ENCODE results near the gene RASGRP3.

Gene RASGRP3, protein sequence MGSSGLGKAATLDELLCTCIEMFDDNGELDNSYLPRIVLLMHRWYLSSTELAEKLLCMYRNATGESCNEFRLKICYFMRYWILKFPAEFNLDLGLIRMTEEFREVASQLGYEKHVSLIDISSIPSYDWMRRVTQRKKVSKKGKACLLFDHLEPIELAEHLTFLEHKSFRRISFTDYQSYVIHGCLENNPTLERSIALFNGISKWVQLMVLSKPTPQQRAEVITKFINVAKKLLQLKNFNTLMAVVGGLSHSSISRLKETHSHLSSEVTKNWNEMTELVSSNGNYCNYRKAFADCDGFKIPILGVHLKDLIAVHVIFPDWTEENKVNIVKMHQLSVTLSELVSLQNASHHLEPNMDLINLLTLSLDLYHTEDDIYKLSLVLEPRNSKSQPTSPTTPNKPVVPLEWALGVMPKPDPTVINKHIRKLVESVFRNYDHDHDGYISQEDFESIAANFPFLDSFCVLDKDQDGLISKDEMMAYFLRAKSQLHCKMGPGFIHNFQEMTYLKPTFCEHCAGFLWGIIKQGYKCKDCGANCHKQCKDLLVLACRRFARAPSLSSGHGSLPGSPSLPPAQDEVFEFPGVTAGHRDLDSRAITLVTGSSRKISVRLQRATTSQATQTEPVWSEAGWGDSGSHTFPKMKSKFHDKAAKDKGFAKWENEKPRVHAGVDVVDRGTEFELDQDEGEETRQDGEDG

DNA sequence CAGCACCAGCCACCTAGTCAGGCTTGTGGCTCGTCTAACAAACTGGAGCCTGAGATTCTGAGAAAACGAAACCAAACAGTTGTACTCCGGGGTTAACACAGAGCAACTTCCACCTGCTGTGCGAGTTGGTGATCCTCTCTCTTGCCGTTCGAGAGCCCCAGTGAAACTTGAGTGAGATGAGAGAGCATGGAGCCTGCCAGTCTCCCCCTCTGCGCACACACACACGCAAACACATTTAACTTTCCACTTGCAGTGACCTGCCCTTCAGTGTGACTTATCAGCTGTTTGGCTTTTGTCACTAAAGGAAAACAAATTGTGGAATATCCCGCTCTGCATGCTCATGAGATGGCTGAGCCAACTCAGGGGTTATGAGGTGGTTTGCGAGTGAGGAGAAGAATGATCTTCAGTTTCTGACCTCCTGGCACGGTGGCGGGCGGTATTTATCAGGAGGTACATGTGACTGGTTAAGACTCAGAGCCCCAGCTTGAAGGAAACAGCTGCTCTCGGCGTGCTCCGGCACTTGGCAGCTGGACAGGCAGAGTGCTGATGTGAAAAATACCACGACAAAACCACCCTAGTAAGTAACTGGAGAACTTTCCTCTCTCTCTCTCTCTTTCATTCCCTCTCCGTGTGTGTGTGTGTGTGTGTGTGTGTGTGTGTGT, at the start of gene RASGRP3:
Gene RASGRP3, plus strand, starts transcription at position 519 of the 662 bp plus-strand sequence. CDS start 38,488 bp downstream, outside the sequence.
- Histone ChIP-seq H3K9ac (ENCODE audit: low read depth, low read length) (no peak within 1 kb of the TSS), H3K4me1 (ENCODE audit: control insufficient read depth, insufficient read depth, low read length) (no peaks in the 10 kb centered on the region)

DNA sequence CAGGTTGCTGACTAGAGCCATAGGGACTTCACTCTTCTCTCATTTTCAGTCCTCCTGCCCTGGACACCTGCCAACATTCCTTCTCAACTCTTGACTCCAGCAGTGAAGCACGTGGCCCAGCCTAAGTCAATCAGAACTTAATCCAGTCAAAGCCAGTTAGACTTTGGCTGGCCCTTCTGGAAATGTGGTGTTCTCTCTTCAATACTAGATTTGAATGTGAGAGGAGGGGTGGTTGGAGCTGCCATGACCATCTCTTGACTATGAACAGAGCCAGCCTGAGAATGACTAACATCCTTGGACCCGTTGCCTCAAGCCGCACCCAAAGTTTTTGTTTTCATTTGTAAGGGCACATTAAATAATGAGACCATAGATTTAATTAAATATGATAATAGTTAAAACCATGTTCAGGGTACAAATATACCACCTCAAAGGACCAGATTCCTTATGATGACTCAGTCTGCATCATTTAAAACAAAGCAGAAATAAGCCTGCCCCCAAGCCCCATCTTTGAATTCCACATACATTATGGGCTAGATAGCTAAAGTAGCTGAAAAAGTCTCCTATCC, 49.7 kb upstream of the RASGRP3 start:
- H3K4me1 ChIP-seq (ENCODE audit: control insufficient read depth, insufficient read depth, low read length): no peaks in the 10 kb centered on the region
- H3K9ac ChIP-seq (ENCODE audit: low read depth, low read length): no peak overlapping the region
- H3K4me3 ChIP-seq (ENCODE audit: low read depth, low read length): no peak overlapping the region
- H3K27me3 ChIP-seq (ENCODE audit: control insufficient read depth, insufficient read depth, low read length): no peaks in the 10 kb centered on the region
- no peaks in the 10 kb centered on the region for H3K9me3 ChIP-seq (ENCODE audit: control insufficient read depth, insufficient read depth, low read length)
- no peaks in the 10 kb centered on the region for H3K36me3 ChIP-seq (ENCODE audit: control insufficient read depth, insufficient read depth, low read length)

More for the DNA sequence above, at the start of gene RASGRP3:
- H3K36me3 ChIP-seq (ENCODE audit: control insufficient read depth, insufficient read depth, low read length): no peaks in the 10 kb centered on the region
- H3K27me3 ChIP-seq (ENCODE audit: control insufficient read depth, insufficient read depth, low read length): peaks cover 17% of the 10 kb centered on the region
- peak within 1 kb of the TSS; percentile 70 for H3K4me3 ChIP-seq (ENCODE audit: low read depth, low read length)
- H3K9me3 ChIP-seq (ENCODE audit: control insufficient read depth, insufficient read depth, low read length): no peaks in the 10 kb centered on the region

DNA sequence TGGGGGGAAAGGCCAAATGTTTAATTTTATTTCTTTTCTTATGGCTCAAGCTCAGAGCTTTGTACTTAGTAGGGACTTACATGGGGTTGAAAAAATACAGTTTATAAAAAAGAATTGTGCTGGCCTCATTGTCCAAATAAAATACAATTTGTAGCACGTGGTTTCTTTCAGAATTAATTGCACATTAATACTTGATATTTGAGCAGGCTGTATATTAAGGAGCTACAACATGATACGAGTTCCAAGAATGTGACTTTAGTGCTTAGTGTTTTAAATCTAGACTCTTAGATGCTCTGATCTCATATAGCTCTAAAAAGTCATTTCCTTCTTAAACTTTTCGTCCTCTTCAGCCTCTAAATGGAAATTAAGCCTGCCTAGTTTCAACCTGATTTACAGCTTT, 46.4 kb upstream of the RASGRP3 start:
- H3K27me3 ChIP-seq (ENCODE audit: control insufficient read depth, insufficient read depth, low read length): no peaks in the 10 kb centered on the region
- H3K9ac ChIP-seq (ENCODE audit: low read depth, low read length): no peak overlapping the region
- no peak overlapping the region for H3K4me3 ChIP-seq (ENCODE audit: low read depth, low read length)
- no peaks in the 10 kb centered on the region for H3K36me3 ChIP-seq (ENCODE audit: control insufficient read depth, insufficient read depth, low read length)
- H3K4me1 ChIP-seq (ENCODE audit: control insufficient read depth, insufficient read depth, low read length): no peaks in the 10 kb centered on the region
- H3K9me3 ChIP-seq (ENCODE audit: control insufficient read depth, insufficient read depth, low read length): no peaks in the 10 kb centered on the region

DNA sequence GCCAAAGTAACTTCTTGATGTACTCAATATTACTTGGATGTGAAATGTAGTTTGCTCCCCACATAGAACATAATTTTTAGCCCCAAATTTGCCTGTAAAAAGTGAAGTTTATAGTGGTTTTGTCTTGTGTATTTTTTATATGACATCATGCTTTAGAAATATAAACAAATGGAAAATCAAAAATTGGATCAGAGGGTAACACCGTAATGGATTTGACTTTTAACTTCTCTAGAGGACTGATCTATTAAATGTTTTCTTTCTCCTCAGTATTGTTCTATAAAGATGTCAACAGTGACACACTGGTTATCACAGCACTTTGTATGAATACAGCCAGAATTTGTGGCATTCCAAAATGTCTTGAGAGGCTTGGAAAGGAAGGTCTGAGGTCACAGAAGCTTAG, 45.6 kb upstream of the RASGRP3 start:
- H3K4me3 ChIP-seq (ENCODE audit: low read depth, low read length): no peak overlapping the region
- no peaks in the 10 kb centered on the region for H3K36me3 ChIP-seq (ENCODE audit: control insufficient read depth, insufficient read depth, low read length)
- no peaks in the 10 kb centered on the region for H3K27me3 ChIP-seq (ENCODE audit: control insufficient read depth, insufficient read depth, low read length)
- H3K4me1 ChIP-seq (ENCODE audit: control insufficient read depth, insufficient read depth, low read length): no peaks in the 10 kb centered on the region
- no peaks in the 10 kb centered on the region for H3K9me3 ChIP-seq (ENCODE audit: control insufficient read depth, insufficient read depth, low read length)
- no peak overlapping the region for H3K9ac ChIP-seq (ENCODE audit: low read depth, low read length)

DNA sequence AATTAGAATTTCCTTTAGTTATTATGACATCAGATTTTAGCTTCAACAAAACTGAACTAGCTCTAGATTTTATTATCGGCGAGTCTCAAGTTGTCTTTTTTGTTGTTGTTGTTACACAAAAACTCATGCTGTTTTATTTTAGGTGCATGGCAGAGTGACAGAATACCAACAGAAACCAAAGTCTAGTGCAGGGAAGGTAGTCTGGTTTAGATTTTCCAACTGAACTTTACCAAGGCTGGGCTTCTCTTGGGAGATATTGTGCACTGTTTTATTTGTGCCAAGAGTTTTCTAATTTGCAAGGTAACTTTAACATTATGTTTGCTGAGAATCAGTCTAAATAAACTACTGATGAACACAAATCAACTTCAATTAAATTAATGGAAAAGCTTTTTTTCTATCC, 43.6 kb upstream of the RASGRP3 start:
- H3K27me3 ChIP-seq (ENCODE audit: control insufficient read depth, insufficient read depth, low read length): no peaks in the 10 kb centered on the region
- no peaks in the 10 kb centered on the region for H3K9me3 ChIP-seq (ENCODE audit: control insufficient read depth, insufficient read depth, low read length)
- no peaks in the 10 kb centered on the region for H3K36me3 ChIP-seq (ENCODE audit: control insufficient read depth, insufficient read depth, low read length)
- H3K4me3 ChIP-seq (ENCODE audit: low read depth, low read length): no peak overlapping the region
- H3K4me1 ChIP-seq (ENCODE audit: control insufficient read depth, insufficient read depth, low read length): no peaks in the 10 kb centered on the region
- no peak overlapping the region for H3K9ac ChIP-seq (ENCODE audit: low read depth, low read length)

DNA sequence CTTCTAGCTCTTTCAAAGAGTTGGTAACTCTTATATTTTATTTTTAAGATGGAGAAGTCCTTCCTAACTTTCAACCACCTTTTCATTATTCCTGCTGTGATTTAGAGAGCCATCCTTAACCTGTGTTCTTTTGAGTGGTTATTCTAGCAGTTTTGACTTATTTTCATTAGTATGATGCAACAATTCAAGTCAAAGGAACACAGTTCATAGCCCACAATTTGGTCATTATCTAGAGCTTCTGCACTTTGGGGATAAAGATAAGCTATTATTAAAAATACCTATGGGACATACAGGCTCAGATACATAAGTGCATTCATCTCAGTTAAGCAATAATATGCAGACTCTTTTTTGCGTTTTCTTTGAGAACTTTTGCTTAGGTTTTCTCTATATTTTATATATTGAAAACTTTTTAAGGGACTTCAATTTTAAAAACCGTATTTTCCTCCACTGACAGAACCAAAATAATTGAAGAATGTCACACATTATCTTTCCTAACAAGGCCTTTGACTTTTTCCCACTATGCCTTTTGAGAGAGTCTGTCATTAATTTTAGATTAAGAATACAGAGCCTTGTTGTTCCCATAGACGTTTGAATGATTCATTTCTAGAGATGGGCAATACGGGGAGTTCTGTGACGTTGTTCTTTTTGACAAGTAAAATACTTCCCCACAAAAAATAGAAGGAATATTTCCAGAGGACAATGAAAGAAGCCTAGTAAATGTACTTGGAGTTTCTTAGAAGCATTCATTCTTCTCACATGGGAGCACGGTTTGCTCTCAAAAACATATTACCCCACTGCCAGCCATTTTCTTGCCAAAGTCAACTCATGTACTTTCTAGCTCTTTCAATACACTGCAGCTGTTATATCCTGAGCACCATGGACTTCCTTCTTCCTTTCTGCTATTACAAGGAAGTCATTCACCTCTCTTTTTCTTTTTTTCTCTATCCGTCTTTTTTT, 42.9 kb upstream of the RASGRP3 start:
- Histone ChIP-seq H3K9ac (ENCODE audit: low read depth, low read length) (no peak overlapping the region), H3K27me3 (ENCODE audit: control insufficient read depth, insufficient read depth, low read length) (no peaks in the 10 kb centered on the region), H3K4me1 (ENCODE audit: control insufficient read depth, insufficient read depth, low read length) (no peaks in the 10 kb centered on the region), H3K36me3 (ENCODE audit: control insufficient read depth, insufficient read depth, low read length) (no peaks in the 10 kb centered on the region), H3K4me3 (ENCODE audit: low read depth, low read length) (no peak overlapping the region), H3K9me3 (ENCODE audit: control insufficient read depth, insufficient read depth, low read length) (no peaks in the 10 kb centered on the region)

DNA sequence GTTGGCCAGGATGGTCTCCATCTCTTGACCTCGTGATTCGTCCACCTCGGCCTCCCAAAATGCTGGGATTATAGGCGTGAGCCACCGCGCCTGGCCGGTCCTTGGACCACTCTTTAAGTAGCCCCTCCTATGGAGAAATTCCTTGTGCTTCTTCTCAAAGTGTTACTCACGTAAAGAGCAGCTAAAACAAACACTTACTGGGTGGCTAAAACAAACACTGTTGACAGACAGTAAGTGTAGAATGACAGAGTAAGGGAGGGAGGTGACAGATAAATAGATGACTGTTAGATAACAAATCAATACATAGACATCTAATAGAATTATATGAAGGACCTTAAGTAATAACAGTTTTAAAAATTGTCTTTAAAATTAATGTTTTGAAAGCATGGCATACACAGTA, 40.9 kb upstream of the RASGRP3 start:
- H3K27me3 ChIP-seq (ENCODE audit: control insufficient read depth, insufficient read depth, low read length): no peaks in the 10 kb centered on the region

DNA sequence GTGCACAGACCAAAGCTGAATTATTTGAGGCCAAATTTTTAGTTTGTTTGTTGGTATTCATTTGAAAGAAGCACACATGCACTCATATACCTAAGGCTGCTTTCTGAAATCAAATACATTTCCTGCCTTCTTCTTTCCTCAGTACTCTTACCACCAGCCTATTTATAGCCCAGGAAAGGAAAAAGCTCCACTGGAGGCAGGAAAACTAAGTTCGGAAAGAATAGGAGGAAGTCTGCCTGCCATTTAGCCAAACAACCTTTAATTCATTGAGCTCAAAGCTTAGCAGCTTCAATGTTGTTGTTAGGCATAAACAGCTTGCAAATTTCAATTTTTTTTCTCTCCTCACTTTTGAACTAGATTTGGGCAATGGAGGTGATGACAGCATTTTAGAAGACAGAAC, 40.4 kb upstream of the RASGRP3 start:
- no peaks in the 10 kb centered on the region for H3K36me3 ChIP-seq (ENCODE audit: control insufficient read depth, insufficient read depth, low read length)
- H3K9me3 ChIP-seq (ENCODE audit: control insufficient read depth, insufficient read depth, low read length): no peaks in the 10 kb centered on the region
- no peaks in the 10 kb centered on the region for H3K4me1 ChIP-seq (ENCODE audit: control insufficient read depth, insufficient read depth, low read length)
- no peak overlapping the region for H3K4me3 ChIP-seq (ENCODE audit: low read depth, low read length)
- H3K27me3 ChIP-seq (ENCODE audit: control insufficient read depth, insufficient read depth, low read length): no peaks in the 10 kb centered on the region
- H3K9ac ChIP-seq (ENCODE audit: low read depth, low read length): no peak overlapping the region

More for the DNA sequence above, 40.9 kb upstream of the RASGRP3 start:
- no peaks in the 10 kb centered on the region for H3K9me3 ChIP-seq (ENCODE audit: control insufficient read depth, insufficient read depth, low read length)
- H3K9ac ChIP-seq (ENCODE audit: low read depth, low read length): no peak overlapping the region
- H3K36me3 ChIP-seq (ENCODE audit: control insufficient read depth, insufficient read depth, low read length): no peaks in the 10 kb centered on the region
- H3K4me1 ChIP-seq (ENCODE audit: control insufficient read depth, insufficient read depth, low read length): no peaks in the 10 kb centered on the region
- H3K4me3 ChIP-seq (ENCODE audit: low read depth, low read length): no peak overlapping the region

DNA sequence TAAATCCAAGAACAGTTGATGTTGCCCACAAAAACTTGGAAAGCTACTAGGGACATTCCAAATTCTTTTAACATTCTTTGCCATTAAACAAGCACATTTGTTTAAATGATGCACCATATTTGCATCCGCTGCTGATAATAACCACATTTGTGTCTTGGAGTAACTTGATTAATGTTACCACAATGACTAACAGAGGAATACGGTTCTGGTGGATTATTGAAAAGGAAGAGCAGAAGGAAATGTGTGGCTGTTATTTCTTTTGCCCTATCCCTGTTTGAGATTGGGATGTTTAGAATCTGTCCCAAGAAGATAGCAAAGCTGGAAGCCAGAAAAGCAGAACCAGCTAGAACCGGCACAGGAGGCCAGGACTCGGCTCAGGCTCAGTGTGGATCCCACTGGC, 39.2 kb upstream of the RASGRP3 start:
- Histone ChIP-seq H3K36me3 (ENCODE audit: control insufficient read depth, insufficient read depth, low read length) (no peaks in the 10 kb centered on the region), H3K9me3 (ENCODE audit: control insufficient read depth, insufficient read depth, low read length) (no peaks in the 10 kb centered on the region), H3K4me1 (ENCODE audit: control insufficient read depth, insufficient read depth, low read length) (no peaks in the 10 kb centered on the region), H3K27me3 (ENCODE audit: control insufficient read depth, insufficient read depth, low read length) (no peaks in the 10 kb centered on the region), H3K4me3 (ENCODE audit: low read depth, low read length) (no peak overlapping the region), H3K9ac (ENCODE audit: low read depth, low read length) (no peak overlapping the region)

DNA sequence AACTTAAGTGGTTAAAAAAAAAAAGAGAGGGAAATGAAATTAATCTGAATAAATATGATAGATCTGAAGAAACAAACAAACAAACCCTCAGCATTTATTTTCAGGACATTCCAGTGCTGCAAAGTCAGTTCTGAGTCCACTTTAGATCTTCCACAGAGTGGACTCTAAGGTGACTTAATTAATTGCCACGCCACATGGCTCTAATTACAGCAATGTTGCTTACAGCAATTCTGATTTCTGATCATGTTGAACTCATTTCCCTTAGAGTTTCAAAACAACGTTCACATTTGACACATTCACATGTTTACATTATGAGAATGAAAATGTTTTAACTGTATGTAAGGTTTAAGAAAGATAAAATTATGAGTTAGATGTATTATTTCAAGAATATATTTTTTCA, 38.6 kb upstream of the RASGRP3 start:
- H3K4me1 ChIP-seq (ENCODE audit: control insufficient read depth, insufficient read depth, low read length): no peaks in the 10 kb centered on the region
- H3K4me3 ChIP-seq (ENCODE audit: low read depth, low read length): no peak overlapping the region
- no peaks in the 10 kb centered on the region for H3K36me3 ChIP-seq (ENCODE audit: control insufficient read depth, insufficient read depth, low read length)
- H3K27me3 ChIP-seq (ENCODE audit: control insufficient read depth, insufficient read depth, low read length): no peaks in the 10 kb centered on the region
- H3K9ac ChIP-seq (ENCODE audit: low read depth, low read length): no peak overlapping the region
- H3K9me3 ChIP-seq (ENCODE audit: control insufficient read depth, insufficient read depth, low read length): no peaks in the 10 kb centered on the region

All from iPS-15b (cell line).